ES-I3 (cell line): ENCODE measurements around the gene ACAA1.
"Not testable (repeated sequence)": the region's sequence is repeated elsewhere in the genome, so short reads cannot be mapped to it uniquely, and the experiment has no call there.

Experiments used
- H3K36me3 ChIP-seq: 2 replicates; pipeline ENCODE4 v1.6.1; 2013; ENCODE audit warnings: mild to moderate bottlenecking, low read length, control low read depth, moderate library complexity; ENCODE audit not compliant: insufficient read depth
- H3K4me1 ChIP-seq: 2 replicates; pipeline ENCODE4 v1.6.1; 2013; ENCODE audit warnings: mild to moderate bottlenecking, control low read depth, low read length; ENCODE audit not compliant: insufficient read depth
- H3K9ac ChIP-seq: 2 replicates; pipeline ENCODE4 v1.6.1; 2013; ENCODE audit warnings: low read depth, mild to moderate bottlenecking, low read length, moderate library complexity
- H3K9me3 ChIP-seq: 2 replicates; pipeline ENCODE4 v1.6.1; 2013; ENCODE audit warnings: mild to moderate bottlenecking, low read length, moderate library complexity; ENCODE audit not compliant: control insufficient read depth, insufficient read depth

ACAA1 gene

DNA sequence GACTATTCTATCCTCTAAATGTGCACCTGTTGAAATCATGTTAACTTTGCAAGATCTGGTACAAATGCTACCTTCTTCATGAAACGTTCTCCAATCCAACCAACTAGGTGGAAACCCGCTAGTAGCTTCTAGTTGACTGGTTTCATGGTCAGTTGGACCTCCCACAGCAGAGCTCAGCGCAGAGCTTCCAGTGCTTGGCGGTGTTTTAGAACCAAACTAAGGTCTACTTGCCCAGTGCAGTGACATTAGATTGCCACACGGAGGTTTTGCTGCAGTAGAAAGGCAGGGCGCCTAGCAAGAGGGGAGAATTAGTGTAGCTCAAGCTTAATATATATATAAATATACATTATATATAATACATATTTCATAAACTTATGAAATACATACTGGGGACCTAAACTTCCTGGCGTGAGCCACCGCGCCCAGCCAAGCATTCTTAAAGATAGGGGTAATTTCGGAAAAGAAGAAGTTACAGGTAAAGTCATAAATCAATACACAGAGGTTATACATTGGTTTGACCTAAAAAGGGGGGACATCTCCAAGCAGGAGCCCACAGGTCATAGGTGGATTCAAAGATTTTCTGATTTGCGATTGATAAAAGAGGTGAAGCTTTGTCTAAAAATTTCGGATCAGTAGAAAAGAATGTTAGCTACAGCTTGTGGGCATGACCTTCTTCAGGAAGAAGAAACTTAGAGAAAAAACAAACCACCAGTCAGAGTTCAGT lies 26.4 kb upstream of the ACAA1 start:
- Histone ChIP-seq H3K9ac (no peak overlapping the region), H3K36me3 (no peaks in the 10 kb centered on the region), H3K9me3 (no peaks in the 10 kb centered on the region), H3K4me1 (no peaks in the 10 kb centered on the region)

DNA sequence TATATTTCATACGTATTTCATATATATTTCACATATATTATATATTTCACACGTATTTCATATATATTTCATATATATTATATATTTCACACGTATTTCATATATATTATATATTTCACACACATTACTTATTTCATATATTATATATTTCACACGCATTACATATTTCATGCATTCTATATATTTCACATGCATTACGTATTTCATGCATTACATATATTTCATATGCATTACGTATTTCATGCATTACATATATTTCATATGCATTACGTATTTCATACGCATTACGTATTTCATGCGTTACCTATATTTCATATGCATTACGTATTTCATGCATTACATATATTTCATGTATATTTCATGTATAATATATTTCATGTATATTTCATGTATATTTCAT lies 23.8 kb upstream of the ACAA1 start:
- not testable (repeated sequence) for H3K36me3 ChIP-seq, H3K9me3 ChIP-seq

DNA sequence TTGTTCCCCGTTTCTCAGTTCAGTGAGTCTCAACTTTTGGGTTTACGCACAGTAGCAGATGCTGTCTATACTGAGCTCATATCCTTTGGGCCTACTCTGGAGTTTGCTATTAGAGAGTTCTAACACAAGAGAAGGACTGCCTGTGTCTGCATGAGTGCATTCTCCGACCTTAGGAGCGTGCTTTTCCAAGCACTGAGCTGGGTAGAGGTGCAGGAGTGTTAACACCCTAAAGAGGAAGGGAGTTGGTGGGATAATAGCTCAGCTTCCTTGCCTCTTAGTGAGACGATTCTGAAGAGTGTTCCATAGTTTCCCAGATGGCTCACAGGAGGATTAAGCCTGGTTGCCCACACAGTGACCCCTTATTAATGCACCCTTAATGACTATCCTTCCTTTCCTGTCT lies 21.5 kb upstream of the ACAA1 start:
- H3K9ac ChIP-seq, result no peak overlapping the region
- no peaks in the 10 kb centered on the region for H3K36me3 ChIP-seq
- H3K4me1 ChIP-seq, result no peaks in the 10 kb centered on the region
- no peaks in the 10 kb centered on the region for H3K9me3 ChIP-seq

More for the DNA sequence above, 23.8 kb upstream of the ACAA1 start:
- not testable (repeated sequence) for H3K4me1 ChIP-seq, H3K9ac ChIP-seq

DNA sequence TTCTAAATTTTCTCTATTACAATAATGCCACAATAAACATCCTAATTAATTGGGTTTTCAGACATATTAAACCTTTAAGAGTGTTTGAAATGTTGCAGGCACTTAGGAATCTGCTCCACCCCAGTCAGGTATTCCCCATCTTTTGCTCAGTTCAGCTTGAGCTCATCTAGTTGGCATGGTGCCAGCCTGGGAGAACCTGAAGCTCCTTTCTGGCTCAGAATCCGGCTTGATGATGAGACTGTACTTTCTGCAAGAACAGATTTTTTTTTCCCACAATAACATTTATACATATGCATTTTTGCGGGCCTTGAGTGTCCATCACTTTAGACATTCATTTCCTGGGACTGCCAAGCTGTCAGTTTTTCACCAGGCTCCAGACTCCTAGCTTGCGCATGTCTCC lies 20.7 kb upstream of the ACAA1 start:
- Histone ChIP-seq H3K4me1 (no peaks in the 10 kb centered on the region), H3K36me3 (no peaks in the 10 kb centered on the region), H3K9me3 (no peaks in the 10 kb centered on the region), H3K9ac (no peak overlapping the region)

DNA sequence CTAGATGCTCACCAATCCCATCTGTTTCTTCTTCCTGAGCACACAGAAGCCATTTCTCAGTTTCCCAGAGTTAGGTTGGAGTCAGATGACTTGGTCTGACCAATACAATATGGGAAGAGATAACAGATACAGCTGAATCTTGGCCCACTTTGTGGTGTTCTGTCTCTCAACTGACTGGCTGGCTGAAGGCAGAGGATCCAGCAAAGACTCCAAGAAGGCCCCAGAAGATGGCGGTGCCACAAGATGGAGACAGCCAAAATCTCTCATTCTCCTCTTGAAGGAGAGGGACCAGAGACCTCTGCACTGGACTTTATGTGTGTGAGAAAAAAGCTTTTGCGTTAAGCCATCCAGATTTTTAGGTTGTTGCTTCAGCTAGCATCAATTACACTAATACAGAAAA lies 20.2 kb upstream of the ACAA1 start:
- no peak overlapping the region for H3K9ac ChIP-seq
- no peaks in the 10 kb centered on the region for H3K9me3 ChIP-seq
- no peaks in the 10 kb centered on the region for H3K4me1 ChIP-seq
- no peaks in the 10 kb centered on the region for H3K36me3 ChIP-seq

DNA sequence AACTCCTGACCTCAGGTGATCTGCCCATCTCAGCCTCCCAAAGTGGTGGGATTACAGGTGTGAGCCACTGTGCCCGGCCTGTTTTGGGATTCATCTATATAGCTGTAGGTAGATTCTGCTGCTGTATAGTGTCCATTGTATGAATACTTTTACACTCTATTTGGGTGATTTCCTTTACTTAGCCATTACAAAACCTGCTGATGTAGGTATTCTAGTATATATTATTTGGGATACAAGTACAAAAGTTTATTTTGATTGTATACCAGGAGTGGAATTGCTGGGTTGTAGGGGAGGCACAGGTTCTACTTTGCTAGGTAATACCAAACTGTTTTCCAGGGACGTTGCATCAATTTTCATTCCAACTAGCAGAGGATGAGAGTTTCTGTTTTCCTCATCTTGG lies 18.9 kb upstream of the ACAA1 start:
- no peak overlapping the region for H3K9ac ChIP-seq
- H3K9me3 ChIP-seq, result no peaks in the 10 kb centered on the region
- no peaks in the 10 kb centered on the region for H3K36me3 ChIP-seq
- no peaks in the 10 kb centered on the region for H3K4me1 ChIP-seq

DNA sequence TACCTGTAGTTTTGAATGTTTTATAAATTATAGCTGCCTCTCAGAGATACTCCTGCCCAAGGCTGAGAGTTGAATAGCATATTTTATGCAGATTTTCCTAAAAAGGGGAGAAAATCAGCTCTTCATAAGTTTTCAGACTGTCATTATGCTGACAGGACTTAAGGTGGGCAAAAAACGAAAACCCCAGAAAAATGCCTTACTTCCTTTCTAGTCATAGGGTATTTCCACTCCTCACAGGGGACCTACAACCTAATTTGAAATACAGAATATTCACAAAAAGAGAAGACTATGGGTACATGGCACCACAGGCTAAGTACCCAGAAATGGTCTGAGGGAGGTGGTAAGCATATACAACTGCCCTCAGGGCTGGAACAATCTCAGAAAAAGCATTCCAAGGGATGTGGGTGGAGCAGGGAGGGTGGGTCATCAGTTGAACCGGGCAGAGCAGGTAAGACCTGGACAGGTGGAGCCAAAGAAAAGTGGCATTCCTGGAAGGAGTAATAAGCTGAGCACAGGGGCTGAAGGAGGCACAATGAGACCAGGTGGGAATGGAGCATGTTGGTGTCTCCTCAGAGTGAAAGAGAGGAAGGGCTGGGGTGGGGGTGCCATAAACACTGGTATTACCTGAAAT lies 17.8 kb upstream of the ACAA1 start:
- no peak overlapping the region for H3K9ac ChIP-seq
- no peaks in the 10 kb centered on the region for H3K9me3 ChIP-seq
- H3K36me3 ChIP-seq, result no peaks in the 10 kb centered on the region
- no peaks in the 10 kb centered on the region for H3K4me1 ChIP-seq

DNA sequence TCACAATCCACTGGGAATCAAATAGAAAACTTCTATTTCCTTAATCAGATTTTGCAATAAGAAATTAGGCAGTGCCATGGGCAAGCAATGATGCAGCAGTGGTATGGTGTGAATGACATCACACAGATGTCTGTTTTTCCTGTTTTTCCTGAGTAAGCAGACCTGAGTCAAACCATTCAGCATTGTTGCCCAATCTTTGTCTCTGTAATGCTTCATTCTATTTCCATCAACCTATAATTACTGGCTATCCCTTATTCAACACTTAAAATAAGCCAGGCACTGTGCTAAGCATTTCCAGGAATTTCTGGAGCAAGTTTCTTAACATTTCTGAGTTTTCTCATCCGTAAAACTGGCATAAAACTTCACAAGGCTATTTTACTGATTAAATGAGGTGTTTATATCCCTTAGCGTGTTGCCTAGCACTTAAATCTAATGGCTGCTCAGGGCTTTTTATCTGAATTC lies 17.1 kb upstream of the ACAA1 start:
- Histone ChIP-seq H3K9ac (no peak overlapping the region), H3K4me1 (no peaks in the 10 kb centered on the region), H3K9me3 (no peaks in the 10 kb centered on the region)

DNA sequence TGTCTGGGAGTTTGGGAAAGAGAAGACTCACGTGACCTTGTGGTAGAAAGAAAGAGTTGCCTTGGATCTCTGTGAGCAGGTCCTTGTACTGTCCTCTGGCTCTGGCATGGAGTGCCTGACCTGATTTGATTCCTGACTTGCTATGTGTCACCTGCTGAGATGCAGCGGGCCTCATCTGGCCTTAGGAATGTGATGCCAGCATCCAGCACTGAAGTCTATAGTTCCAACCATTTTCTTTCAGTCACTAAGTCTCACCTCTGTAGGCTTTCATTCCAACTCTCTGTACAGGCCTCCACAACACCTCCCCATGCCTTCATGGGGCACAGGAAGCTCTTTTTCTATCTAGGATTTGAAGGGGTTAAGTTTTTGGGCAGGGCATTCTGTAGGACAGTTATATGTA lies 16.3 kb upstream of the ACAA1 start:
- Histone ChIP-seq H3K4me1 (no peaks in the 10 kb centered on the region), H3K9me3 (no peaks in the 10 kb centered on the region), H3K36me3 (no peaks in the 10 kb centered on the region), H3K9ac (no peak overlapping the region)

More for the DNA sequence above, 17.1 kb upstream of the ACAA1 start:
- no peaks in the 10 kb centered on the region for H3K36me3 ChIP-seq

DNA sequence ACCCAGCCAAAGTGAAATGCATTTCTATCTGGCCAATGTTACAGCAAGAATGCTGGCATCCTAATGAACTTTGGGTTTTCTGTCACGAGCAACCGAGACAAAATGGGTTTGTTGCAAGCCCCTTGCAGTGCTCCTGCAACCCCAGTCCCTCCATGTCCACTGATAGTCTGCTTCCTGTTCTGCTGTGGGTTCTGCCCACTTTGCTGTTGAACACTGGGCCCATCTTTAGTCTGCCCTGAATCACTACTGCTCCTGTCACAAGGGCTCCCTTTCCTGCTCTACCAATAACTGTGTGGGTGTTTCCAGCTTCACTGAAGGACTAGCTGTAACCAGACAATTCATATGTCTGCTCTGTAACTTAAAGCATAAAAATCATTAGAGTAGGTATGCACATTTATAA lies 15.7 kb upstream of the ACAA1 start:
- Histone ChIP-seq H3K4me1 (no peaks in the 10 kb centered on the region), H3K36me3 (no peaks in the 10 kb centered on the region), H3K9ac (no peak overlapping the region), H3K9me3 (no peaks in the 10 kb centered on the region)

DNA sequence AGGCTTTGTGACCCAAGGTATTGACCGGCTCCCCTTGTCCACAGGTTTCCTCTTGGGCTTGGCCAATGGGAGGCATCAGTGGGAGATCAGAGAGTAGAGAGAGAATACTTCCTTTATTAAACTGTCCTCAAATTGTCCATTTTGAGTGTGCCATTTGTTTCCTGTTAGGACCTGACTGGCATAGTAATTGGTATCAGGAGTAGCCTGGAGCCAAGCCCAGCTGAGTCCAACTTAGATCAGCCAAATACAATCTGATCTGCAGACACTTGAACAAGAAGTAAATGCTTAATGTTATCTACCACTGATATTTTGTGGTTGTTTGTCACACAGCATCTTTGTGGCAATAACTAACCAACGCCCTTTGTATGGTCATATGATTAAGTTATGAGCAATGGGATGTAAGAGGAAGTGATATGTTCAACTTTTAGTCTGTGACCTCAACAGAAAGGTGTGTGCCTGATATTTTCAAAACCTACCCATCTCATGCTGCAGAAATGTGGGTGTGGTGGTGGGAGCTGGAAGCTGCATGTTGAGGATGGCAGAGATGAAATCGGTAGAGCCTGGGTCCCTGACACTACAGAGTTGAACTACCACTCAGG lies 14.8 kb upstream of the ACAA1 start:
- H3K4me1 ChIP-seq, result no peaks in the 10 kb centered on the region
- no peaks in the 10 kb centered on the region for H3K36me3 ChIP-seq
- no peaks in the 10 kb centered on the region for H3K9me3 ChIP-seq
- no peak overlapping the region for H3K9ac ChIP-seq

DNA sequence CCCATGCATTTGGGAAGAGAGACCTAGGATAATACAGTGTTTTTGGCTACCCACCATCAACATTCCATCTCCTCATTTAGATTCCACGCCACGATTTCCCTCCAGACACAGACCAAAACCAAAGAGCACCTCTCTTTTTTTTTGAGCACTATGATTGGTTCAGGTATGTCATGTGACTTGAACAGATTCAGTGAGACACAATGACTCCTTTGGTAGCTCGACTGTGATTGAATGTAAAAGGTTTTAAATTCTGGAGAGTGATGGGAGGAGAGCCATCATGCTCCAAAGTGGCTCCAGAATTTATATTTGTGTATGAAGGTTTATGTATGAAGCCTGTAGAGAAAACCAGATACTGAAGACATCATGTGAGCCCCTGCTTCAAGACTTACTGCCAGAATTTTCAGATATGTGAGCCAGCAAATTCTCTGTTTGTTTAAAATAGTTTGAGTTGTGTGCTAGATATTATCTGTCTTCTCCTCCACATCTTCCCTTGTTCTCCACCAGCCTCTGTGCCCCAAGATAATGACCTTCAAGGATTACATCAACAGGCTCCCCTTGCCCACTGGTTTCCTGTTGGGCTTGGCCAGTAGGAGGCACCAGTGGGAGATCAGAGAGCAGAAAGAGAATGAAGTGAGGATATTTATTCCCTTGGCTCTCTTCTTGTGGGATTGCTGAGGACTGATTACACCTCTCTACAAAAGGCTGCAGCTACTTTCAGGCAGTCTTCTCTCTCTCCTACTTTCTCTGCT lies 14.0 kb upstream of the ACAA1 start:
- no peak overlapping the region for H3K9ac ChIP-seq
- no peaks in the 10 kb centered on the region for H3K36me3 ChIP-seq
- no peaks in the 10 kb centered on the region for H3K4me1 ChIP-seq
- no peaks in the 10 kb centered on the region; the same call in 1 of the 2 replicates for H3K9me3 ChIP-seq

DNA sequence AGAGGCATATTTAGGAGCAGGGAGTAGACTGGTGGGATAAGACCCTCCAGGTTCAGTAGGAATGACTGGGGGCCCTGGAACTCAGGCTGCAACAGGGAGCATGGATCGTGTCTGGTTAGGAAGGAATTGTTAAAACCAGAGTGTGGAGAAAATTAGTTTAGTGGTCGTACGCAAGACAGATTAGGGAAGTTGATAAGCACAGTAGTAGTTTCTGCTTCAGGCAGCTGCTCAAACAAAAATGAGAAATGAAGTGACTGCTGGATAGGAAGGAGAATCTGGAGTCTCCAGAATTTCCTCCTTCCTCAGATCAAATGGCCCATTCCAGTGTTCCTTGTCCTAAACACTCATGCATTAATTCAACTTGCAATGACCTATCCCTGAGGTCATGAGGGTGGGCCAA lies 12.8 kb upstream of the ACAA1 start:
- no peaks in the 10 kb centered on the region for H3K4me1 ChIP-seq
- no peaks in the 10 kb centered on the region for H3K36me3 ChIP-seq
- H3K9ac ChIP-seq, result no peak overlapping the region
- H3K9me3 ChIP-seq, result no peaks in the 10 kb centered on the region; the same call in 1 of the 2 replicates

DNA sequence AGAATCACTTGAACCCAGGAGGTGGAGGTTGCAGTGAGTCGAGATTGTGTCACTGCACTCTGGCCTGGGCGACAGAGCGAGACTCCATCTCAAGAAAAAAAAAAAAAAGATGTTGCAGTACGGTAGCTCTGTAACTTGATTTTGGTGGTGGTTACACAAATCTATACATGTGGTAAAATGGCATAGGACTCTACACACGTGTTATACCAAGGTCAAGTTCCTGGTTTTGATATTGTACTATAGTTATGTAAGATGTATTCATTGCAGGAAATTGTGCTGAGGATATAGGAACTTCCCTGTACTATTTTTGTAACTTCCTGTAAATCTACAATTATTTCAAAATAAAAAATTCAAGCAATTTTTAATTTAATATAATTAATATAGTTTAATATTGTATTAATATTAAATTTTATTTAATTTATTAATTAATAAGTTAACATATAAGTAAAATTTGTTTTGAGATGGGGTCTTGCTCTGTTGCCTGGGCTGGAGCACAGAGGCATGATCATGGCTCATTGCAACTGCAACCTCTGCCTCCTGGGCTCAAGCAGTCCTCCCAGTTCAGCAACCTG lies 11.5 kb upstream of the ACAA1 start:
- H3K4me1 ChIP-seq, result no peaks in the 10 kb centered on the region
- no peaks in the 10 kb centered on the region; the same call in 1 of the 2 replicates for H3K9me3 ChIP-seq
- no peak overlapping the region for H3K9ac ChIP-seq
- H3K36me3 ChIP-seq, result no peaks in the 10 kb centered on the region
